ENCODE measurements around the gene PRKCQ. TPM values are rescaled to one million over a fixed set of nuclear protein-coding genes. Genes with fewer than 3 reads are reported as not detected.

PRKCQ gene
- total RNA-seq, 1 donor from 2014 or later = 2.3 TPM

- Mint-ChIP-seq H3K27me3 (ENCODE audit: low read depth) (peaks cover 17% of the 10 kb centered on the region), H3K27ac (no peak overlapping the region), H3K36me3 (no peaks in the 10 kb centered on the region), H3K4me1 (no peaks in the 10 kb centered on the region), H3K4me3 (no peak overlapping the region), H3K9me3 (no peaks in the 10 kb centered on the region)
- no peak for DNase-seq (ENCODE audit: low spot score in 2 of 2, unreplicated experiment in 2 of 2)
- TF ChIP-seq, protein P1, sequence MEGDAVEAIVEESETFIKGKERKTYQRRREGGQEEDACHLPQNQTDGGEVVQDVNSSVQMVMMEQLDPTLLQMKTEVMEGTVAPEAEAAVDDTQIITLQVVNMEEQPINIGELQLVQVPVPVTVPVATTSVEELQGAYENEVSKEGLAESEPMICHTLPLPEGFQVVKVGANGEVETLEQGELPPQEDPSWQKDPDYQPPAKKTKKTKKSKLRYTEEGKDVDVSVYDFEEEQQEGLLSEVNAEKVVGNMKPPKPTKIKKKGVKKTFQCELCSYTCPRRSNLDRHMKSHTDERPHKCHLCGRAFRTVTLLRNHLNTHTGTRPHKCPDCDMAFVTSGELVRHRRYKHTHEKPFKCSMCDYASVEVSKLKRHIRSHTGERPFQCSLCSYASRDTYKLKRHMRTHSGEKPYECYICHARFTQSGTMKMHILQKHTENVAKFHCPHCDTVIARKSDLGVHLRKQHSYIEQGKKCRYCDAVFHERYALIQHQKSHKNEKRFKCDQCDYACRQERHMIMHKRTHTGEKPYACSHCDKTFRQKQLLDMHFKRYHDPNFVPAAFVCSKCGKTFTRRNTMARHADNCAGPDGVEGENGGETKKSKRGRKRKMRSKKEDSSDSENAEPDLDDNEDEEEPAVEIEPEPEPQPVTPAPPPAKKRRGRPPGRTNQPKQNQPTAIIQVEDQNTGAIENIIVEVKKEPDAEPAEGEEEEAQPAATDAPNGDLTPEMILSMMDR (IDR thresholded peaks at IDR 0.05; ENCODE audit: unreplicated experiment) = peak; percentile 79
These were observed 163.1 kb downstream of the PRKCQ start for GRCh38 chr10:6416892-6417512.

GRCh38 chr10:6411436-6411835 is 168.6 kb downstream of the PRKCQ start:
- TF ChIP-seq, protein P1 (IDR thresholded peaks at IDR 0.05; ENCODE audit: unreplicated experiment) = no peak
- no peak for DNase-seq (ENCODE audit: low spot score in 2 of 2, unreplicated experiment in 2 of 2)
- Mint-ChIP-seq H3K27me3 (ENCODE audit: low read depth) (peaks cover 16% of the 10 kb centered on the region), H3K36me3 (no peaks in the 10 kb centered on the region), H3K9me3 (no peaks in the 10 kb centered on the region), H3K27ac (no peak overlapping the region), H3K4me3 (no peak overlapping the region), H3K4me1 (peaks cover 7% of the 10 kb centered on the region)

GRCh38 chr10:6410830-6411229 is 169.2 kb downstream of the PRKCQ start:
- H3K4me3 Mint-ChIP-seq = no peak overlapping the region
- no peak overlapping the region for H3K27ac Mint-ChIP-seq
- TF ChIP-seq, protein P1 (IDR thresholded peaks at IDR 0.05; ENCODE audit: unreplicated experiment) = no peak
- H3K9me3 Mint-ChIP-seq = no peaks in the 10 kb centered on the region
- H3K27me3 Mint-ChIP-seq (ENCODE audit: low read depth) = peaks cover 14% of the 10 kb centered on the region
- H3K36me3 Mint-ChIP-seq = no peaks in the 10 kb centered on the region
- H3K4me1 Mint-ChIP-seq = peaks cover 7% of the 10 kb centered on the region
- no peak for DNase-seq (ENCODE audit: low spot score in 2 of 2, unreplicated experiment in 2 of 2)

- Mint-ChIP-seq H3K27me3 (ENCODE audit: low read depth) (peaks cover 17% of the 10 kb centered on the region), H3K4me3 (no peak overlapping the region), H3K9me3 (no peaks in the 10 kb centered on the region), H3K27ac (peak overlapping the region; percentile 15), H3K4me1 (peaks cover 7% of the 10 kb centered on the region), H3K36me3 (no peaks in the 10 kb centered on the region)
- TF ChIP-seq, protein P1 (IDR thresholded peaks at IDR 0.05; ENCODE audit: unreplicated experiment) = no peak
- no peak for DNase-seq (ENCODE audit: low spot score in 2 of 2, unreplicated experiment in 2 of 2)
These were observed 170.0 kb downstream of the PRKCQ start for GRCh38 chr10:6409971-6410643.

GRCh38 chr10:6408799-6409198 is 171.3 kb downstream of the PRKCQ start:
- Mint-ChIP-seq H3K9me3 (no peaks in the 10 kb centered on the region), H3K27me3 (ENCODE audit: low read depth) (peaks cover 14% of the 10 kb centered on the region), H3K4me3 (no peak overlapping the region), H3K27ac (no peak overlapping the region), H3K4me1 (peaks cover 7% of the 10 kb centered on the region), H3K36me3 (no peaks in the 10 kb centered on the region)
- TF ChIP-seq, protein P1 (IDR thresholded peaks at IDR 0.05; ENCODE audit: unreplicated experiment) = peak; percentile 43
- no peak for DNase-seq (ENCODE audit: low spot score in 2 of 2, unreplicated experiment in 2 of 2)
